SK-N-SH (cell line): Measurements from ENCODE around the gene GALNT12.

Source experiments
- EP300 ChIP-seq, 2 experiments: IDR thresholded peaks; 2 replicates each; pipeline versions ENCODE4 v1.4.0 to v1.6.1; 2012; ENCODE audit warnings: borderline replicate concordance in 1 of 2, low read depth in 1 of 2, low read length in 1 of 2
- GABPA ChIP-seq: IDR thresholded peaks from 2 replicates; pipeline ENCODE4 v1.4.0; 2012; ENCODE audit warnings: low read depth, mild to moderate bottlenecking
- GATA2 ChIP-seq: sonication (generic); formaldehyde crosslinking; IDR thresholded peaks from 2 replicates; pipeline ENCODE4 v1.5.0; 2020; ENCODE audit warnings: mild to moderate bottlenecking, missing genetic modification reagents
- JUND ChIP-seq: IDR thresholded peaks from 2 replicates; pipeline ENCODE4 v1.4.0; 2012
- POLR2AphosphoS5 ChIP-seq: IDR thresholded peaks from 2 replicates; pipeline ENCODE4 v1.6.1; 2012; ENCODE audit warnings: low read depth, low read length
- RFX5 ChIP-seq: IDR thresholded peaks from 2 replicates; pipeline ENCODE4 v1.6.1; 2012; ENCODE audit warnings: mild to moderate bottlenecking, improper control_type of control experiment, low read length
- TAF1 ChIP-seq: IDR thresholded peaks from 2 replicates; pipeline ENCODE4 v1.6.1; 2012; ENCODE audit warnings: low read depth, mild to moderate bottlenecking, low read length, moderate library complexity, borderline replicate concordance
- TF ChIP-seq, protein P1 (sequence below): fragments of 200-600 bp; sonication (generic); IDR thresholded peaks from 2 replicates; pipeline ENCODE4 v1.6.1; 2017; ENCODE audit warnings: antibody characterized with exemption, mild to moderate bottlenecking, moderate library complexity
- TF ChIP-seq, protein P2 (sequence below): fragments of 150-350 bp; IDR thresholded peaks from 2 replicates; pipeline ENCODE4 v1.6.1; 2017; ENCODE audit warnings: antibody characterized with exemption, low read length, low read depth, borderline replicate concordance

DNA sequence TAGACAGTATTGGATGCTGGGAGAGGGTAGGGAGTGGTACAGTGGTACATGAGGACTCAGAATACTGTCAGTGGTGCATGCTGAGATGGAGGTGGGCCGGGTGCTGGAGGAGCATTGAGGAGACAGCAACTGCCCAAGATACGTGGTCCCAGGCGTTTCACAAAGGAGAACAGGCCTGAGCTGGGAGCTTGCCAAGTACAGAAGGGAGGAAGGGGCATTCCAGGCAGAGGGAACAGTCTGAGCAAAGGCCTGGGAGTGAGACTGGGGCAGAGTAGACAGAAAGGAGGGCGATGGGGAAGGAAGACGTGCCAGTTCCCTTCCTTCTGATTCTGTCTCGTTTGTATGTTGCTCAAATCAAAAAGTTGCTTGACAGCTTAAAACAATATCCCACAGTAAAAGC lies 15.2 kb downstream of the GALNT12 start:
- TF ChIP-seq, protein P1, sequence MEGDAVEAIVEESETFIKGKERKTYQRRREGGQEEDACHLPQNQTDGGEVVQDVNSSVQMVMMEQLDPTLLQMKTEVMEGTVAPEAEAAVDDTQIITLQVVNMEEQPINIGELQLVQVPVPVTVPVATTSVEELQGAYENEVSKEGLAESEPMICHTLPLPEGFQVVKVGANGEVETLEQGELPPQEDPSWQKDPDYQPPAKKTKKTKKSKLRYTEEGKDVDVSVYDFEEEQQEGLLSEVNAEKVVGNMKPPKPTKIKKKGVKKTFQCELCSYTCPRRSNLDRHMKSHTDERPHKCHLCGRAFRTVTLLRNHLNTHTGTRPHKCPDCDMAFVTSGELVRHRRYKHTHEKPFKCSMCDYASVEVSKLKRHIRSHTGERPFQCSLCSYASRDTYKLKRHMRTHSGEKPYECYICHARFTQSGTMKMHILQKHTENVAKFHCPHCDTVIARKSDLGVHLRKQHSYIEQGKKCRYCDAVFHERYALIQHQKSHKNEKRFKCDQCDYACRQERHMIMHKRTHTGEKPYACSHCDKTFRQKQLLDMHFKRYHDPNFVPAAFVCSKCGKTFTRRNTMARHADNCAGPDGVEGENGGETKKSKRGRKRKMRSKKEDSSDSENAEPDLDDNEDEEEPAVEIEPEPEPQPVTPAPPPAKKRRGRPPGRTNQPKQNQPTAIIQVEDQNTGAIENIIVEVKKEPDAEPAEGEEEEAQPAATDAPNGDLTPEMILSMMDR, result no peak
- TF ChIP-seq GABPA (no peak), GATA2 (CRISPR knock-in tag) (no peak), TAF1 (no peak), EP300 (IDR thresholded peaks at IDR 0.05; ENCODE audit: borderline replicate concordance in 1 of 2, low read depth in 1 of 2, low read length in 1 of 2) (no peak), JUND (no peak), POLR2AphosphoS5 (no peak), RFX5 (no peak)
- TF ChIP-seq, protein P2, sequence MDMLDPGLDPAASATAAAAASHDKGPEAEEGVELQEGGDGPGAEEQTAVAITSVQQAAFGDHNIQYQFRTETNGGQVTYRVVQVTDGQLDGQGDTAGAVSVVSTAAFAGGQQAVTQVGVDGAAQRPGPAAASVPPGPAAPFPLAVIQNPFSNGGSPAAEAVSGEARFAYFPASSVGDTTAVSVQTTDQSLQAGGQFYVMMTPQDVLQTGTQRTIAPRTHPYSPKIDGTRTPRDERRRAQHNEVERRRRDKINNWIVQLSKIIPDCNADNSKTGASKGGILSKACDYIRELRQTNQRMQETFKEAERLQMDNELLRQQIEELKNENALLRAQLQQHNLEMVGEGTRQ, result no peak
